Mesodermal cell (in vitro differentiated cells): ENCODE measurements around the gene PRKAR1B.

Experiments
- H3K27ac ChIP-seq: 2 replicates; pipeline ENCODE4 v1.7.0; 2013; ENCODE audit warnings: mild to moderate bottlenecking, low read depth, low read length, moderate library complexity; ENCODE audit not compliant: severe bottlenecking
- H3K36me3 ChIP-seq: 2 replicates; pipeline ENCODE4 v1.7.1; 2013; ENCODE audit warnings: mild to moderate bottlenecking, low read length, moderate library complexity; ENCODE audit not compliant: control insufficient read depth, insufficient read depth
- H3K4me1 ChIP-seq: one replicate; pipeline ENCODE4 v1.7.1; 2013; ENCODE audit warnings: mild to moderate bottlenecking, low read length; ENCODE audit not compliant: insufficient read depth, control insufficient read depth, poor library complexity, severe bottlenecking
- H3K4me3 ChIP-seq: 2 replicates; pipeline ENCODE4 v1.7.0; 2013; ENCODE audit warnings: low read length, control low read depth, mild to moderate bottlenecking; ENCODE audit not compliant: insufficient read depth, poor library complexity, severe bottlenecking; ENCODE audit errors: extremely low read depth
- H3K9me3 ChIP-seq: 2 replicates; pipeline ENCODE4 v1.7.1; 2013; ENCODE audit warnings: mild to moderate bottlenecking, low read length, moderate library complexity; ENCODE audit not compliant: control insufficient read depth
- WGBS, 2 experiments: methylation state at CpG; one replicate each; pipeline ENCODE4 v1.1.5; 2013; ENCODE audit warnings: missing lambda C conversion rate in 2 of 2; ENCODE audit not compliant: insufficient coverage in 2 of 2; 5-methylcytosine and 5-hydroxymethylcytosine counted together

Gene PRKAR1B

GRCh38 chr7:730501-731439 lies 3.7 kb upstream of the PRKAR1B start:
- H3K4me3 ChIP-seq: no peak overlapping the region
- peaks cover 18% of the 10 kb centered on the region for H3K4me1 ChIP-seq
- WGBS, 2 experiments: 94 to 98% methylated on average over 19 of the region's 23 CpGs
- peaks cover 59% of the 10 kb centered on the region for H3K36me3 ChIP-seq
- H3K9me3 ChIP-seq: peaks cover 21% of the 10 kb centered on the region
- H3K27ac ChIP-seq: no peak overlapping the region

DNA sequence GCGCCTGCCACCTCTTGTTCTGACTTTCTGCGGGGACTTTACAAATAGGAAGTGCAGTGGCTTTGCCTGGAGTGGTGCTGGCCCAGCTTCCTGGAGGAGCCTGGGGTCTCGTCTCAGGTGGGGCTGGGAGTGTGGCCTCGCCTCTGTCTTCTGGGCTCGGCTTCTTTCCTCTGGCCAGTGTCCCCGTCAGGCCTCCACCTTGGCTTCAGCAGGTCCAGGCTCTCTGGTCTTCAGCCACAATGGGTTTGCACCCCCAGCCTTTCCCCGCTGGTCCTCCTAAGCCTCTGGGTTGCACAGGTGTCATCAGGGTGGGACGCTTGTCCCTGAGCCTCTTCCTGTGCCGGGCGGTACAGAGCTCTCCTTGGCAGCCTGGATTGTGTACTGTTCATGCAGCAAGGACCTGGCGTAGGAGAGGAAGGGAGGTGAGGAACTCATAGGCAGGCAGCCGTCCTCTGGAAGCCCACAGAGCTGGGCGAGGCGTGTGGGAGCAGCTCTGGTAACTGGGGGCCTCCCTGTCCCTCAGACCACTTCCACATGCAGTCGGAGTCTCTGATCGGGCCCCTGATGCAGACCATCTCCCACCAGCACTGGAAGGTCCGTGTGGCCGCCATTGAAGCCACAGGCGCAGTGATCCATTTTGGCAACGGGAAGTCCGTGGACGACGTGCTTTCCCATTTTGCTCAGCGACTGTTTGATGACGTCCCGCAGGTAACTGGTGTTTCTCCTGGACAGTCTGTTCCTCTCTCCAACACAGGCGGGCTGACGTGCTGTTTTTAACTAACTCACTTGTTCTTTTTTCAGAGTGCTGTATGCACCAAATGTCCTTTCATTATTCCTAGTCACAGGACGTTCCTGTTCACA lies 2.3 kb upstream of the PRKAR1B start:
- Histone ChIP-seq H3K27ac (no peak overlapping the region), H3K9me3 (peaks cover 22% of the 10 kb centered on the region), H3K4me3 (no peak overlapping the region), H3K4me1 (peaks cover 18% of the 10 kb centered on the region), H3K36me3 (peaks cover 50% of the 10 kb centered on the region)
- WGBS, 2 experiments: 93 to 96% methylated on average over 26 to 27 of the region's 29 CpGs

DNA sequence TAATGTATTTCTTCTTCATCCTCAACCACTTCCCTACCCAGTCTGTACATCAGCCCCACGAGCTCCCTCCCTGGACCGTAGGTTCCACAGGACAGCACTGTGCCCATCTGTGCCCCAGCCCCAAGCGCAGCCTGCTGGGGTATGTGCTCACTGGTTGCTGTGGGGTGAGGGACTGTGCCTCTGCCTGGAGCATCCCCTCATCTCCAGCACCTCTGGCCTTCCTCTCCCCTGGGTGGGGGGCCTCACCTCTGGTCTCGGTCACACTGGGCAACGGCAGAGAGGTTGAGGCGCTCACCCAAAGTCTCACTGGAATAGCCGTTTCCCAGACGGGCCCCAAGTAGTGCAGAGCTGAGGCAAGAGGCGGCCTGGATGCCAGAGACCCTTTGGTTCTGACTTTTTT lies 1.5 kb upstream of the PRKAR1B start:
- H3K4me1 ChIP-seq: peaks cover 18% of the 10 kb centered on the region
- peaks cover 14% of the 10 kb centered on the region for H3K9me3 ChIP-seq
- no peak overlapping the region for H3K4me3 ChIP-seq
- no peak overlapping the region for H3K27ac ChIP-seq
- peaks cover 46% of the 10 kb centered on the region for H3K36me3 ChIP-seq
- WGBS, 2 experiments: 89 to 90% methylated on average over 7 of the region's 9 CpGs

DNA sequence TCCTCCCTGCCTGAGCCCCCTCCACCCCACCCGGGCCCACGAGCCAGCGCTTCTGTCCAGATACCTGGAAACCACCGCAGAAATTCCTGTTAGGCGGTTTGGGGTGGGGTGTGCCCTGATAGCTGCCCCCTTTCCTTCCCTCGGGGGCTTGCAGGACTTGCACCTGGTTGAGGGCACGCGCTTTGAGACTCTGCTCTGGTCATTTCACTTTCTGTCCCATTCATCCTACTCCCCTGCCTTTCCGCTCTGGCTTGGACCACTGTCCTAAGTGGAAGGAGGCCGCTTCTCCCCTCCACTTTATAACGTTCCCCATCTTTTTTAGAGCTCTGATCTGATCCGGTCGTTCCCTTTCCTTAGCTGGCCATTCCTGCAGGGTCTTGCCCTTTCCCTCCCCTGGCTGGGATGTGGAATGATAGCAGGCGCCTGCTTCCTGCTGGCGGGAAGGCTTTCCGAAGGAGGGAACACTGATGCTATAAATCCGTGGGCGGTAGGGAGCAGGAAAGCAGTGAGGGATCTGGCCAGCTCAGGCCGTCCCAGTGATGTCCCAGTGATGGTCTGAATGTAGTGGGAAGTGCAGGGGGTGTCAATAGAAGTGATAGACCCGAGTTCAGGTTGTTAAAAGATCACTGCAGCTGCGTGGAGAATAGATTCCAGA lies 852 bp upstream of the PRKAR1B start:
- Histone ChIP-seq H3K9me3 (peaks cover 18% of the 10 kb centered on the region), H3K27ac (no peak overlapping the region), H3K4me3 (peak overlapping the region; percentile 52), H3K36me3 (peaks cover 46% of the 10 kb centered on the region), H3K4me1 (peaks cover 18% of the 10 kb centered on the region)
- 27 to 29% methylated on average over 11 to 12 of the region's 21 CpGs for WGBS, 2 experiments

DNA sequence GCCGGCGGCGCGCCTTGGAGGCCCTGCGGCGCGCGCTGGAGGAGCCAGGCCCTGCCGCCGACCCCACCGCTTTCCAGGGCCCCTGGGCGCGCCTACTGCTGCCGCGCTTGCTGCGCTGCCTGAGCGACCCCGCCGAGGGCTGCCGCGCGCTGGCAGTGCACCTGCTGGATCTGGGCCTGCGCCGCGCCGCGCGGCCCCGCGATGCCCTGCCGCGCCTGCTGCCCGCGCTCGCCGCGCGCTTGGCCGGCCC lies 302 bp downstream of the PRKAR1B start:
- H3K4me1 ChIP-seq: peaks cover 15% of the 10 kb centered on the region
- H3K36me3 ChIP-seq: peaks cover 41% of the 10 kb centered on the region
- H3K9me3 ChIP-seq: peaks cover 22% of the 10 kb centered on the region
- H3K4me3 ChIP-seq: peak overlapping the region; percentile 52
- H3K27ac ChIP-seq: no peak overlapping the region
- 0% methylated on average over 24 to 36 of the region's 39 CpGs for WGBS, 2 experiments

- Histone ChIP-seq H3K9me3 (peaks cover 22% of the 10 kb centered on the region), H3K4me3 (peak within 1 kb of the TSS; percentile 52), H3K27ac (no peak within 1 kb of the TSS), H3K4me1 (peaks cover 15% of the 10 kb centered on the region), H3K36me3 (peaks cover 36% of the 10 kb centered on the region)
- 12 to 13% methylated on average over 44 to 52 of the region's 56 CpGs for WGBS, 2 experiments
These were observed 812 bp downstream of the PRKAR1B start, which contains the start of gene DNAAF5 for GRCh38 chr7:726084-726853. TSS of gene DNAAF5 (plus strand) at chr7:726699. CDS start at chr7:726721, 22 bp downstream.

- H3K4me1 ChIP-seq: peaks cover 11% of the 10 kb centered on the region
- peaks cover 29% of the 10 kb centered on the region for H3K36me3 ChIP-seq
- no peak overlapping the region for H3K27ac ChIP-seq
- H3K4me3 ChIP-seq: peak overlapping the region; percentile 52
- peaks cover 22% of the 10 kb centered on the region for H3K9me3 ChIP-seq
- 91 to 94% methylated on average over 5 of the region's 8 CpGs for WGBS, 2 experiments
These were observed 1.7 kb downstream of the PRKAR1B start for GRCh38 chr7:725223-726005.

DNA sequence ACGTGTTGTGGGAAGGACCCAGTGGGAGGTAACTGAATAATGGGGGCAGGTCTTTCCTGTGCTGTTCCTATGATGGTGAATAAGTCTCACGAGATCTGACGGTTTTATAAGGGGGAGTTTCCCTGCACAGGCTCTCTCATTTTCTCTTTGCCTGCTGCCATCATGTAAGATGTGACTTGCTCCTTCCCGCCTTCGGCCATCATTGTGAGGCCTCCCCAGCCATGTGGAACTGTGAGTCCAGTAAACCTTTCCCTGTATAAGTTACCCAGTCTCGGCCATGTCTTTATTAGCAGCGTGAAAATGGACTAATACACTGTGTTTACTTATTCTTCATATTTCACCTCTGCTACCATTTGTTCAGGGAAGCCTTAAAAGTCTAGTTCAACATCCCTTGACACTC lies 2.8 kb downstream of the PRKAR1B start:
- Histone ChIP-seq H3K4me1 (peaks cover 8% of the 10 kb centered on the region), H3K27ac (no peak overlapping the region), H3K4me3 (no peak overlapping the region), H3K36me3 (peaks cover 19% of the 10 kb centered on the region), H3K9me3 (peaks cover 22% of the 10 kb centered on the region)
- WGBS, 2 experiments: 95 to 98% methylated on average over 6 to 7 of the region's 7 CpGs

DNA sequence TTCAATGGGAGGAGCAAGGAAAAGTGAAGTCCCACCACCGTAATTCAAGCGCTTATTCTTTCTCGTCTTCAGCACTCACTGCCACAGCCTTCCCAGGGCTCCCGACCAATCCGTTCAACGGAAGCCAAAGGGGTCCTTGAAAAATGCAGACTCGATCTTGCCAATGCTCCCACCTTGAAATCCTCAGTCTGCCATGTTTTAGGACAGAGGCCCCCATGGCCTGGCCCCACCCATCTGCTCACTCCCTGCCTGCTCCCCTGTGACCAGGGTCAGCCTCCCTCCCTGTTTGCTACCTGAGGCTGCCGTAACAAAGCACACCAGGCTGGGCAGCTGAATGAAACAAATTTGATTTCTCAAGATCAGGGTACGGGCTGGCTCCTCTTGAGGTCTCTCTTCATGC lies 3.5 kb downstream of the PRKAR1B start:
- Histone ChIP-seq H3K27ac (no peak overlapping the region), H3K9me3 (peaks cover 22% of the 10 kb centered on the region), H3K4me1 (peaks cover 8% of the 10 kb centered on the region), H3K4me3 (no peak overlapping the region), H3K36me3 (peaks cover 16% of the 10 kb centered on the region)
- WGBS, 2 experiments: 89 to 91% methylated on average over 9 of the region's 9 CpGs
